GM19238 (cell line): ENCODE measurements around the gene ACAN.
"Not testable (repeated sequence)": the region's sequence is repeated elsewhere in the genome, so short reads cannot be mapped to it uniquely, and the experiment has no call there.

ENCODE experiments used
- DNase-seq: peaks from one replicate; pipeline ENCODE4 v3.0.0; 2011; ENCODE audit warnings: low spot score; ENCODE audit not compliant: insufficient read length

ACAN gene

GRCh38 chr15:88920186-88920891 lies 117.1 kb downstream of the ACAN start:
- no peak for DNase-seq

- not testable (repeated sequence) for DNase-seq
Observed at GRCh38 chr15:88920892-88921435, 117.7 kb downstream of the ACAN start.
